ENCODE results near the gene SH2D6.

The SH2D6 gene

GRCh38 chr2:85431570-85432205 lies 13.2 kb downstream of the SH2D6 start:
- H3K4me1 ChIP-seq (ENCODE audit: control insufficient read depth, insufficient read depth, low read length), result peaks cover 42% of the 10 kb centered on the region
- H3K9me3 ChIP-seq (ENCODE audit: control insufficient read depth, low read length), result no peaks in the 10 kb centered on the region
- H3K4me3 ChIP-seq (ENCODE audit: insufficient read depth, low read depth, low read length), result peak overlapping the region; percentile 20
- 53 to 61% methylated on average over 10 of the region's 10 CpGs for WGBS, 2 experiments
- H3K36me3 ChIP-seq (ENCODE audit: control insufficient read depth, insufficient read depth, low read length), result no peaks in the 10 kb centered on the region
- H3K27me3 ChIP-seq (ENCODE audit: control insufficient read depth, insufficient read depth, low read length, poor library complexity, severe bottlenecking), result peaks cover 3% of the 10 kb centered on the region
- peak overlapping the region; percentile 85 for H3K27ac ChIP-seq (ENCODE audit: insufficient read depth, low read depth, low read length, poor library complexity, severe bottlenecking)

- Histone ChIP-seq H3K4me1 (ENCODE audit: control insufficient read depth, insufficient read depth, low read length) (peaks cover 55% of the 10 kb centered on the region), H3K4me3 (ENCODE audit: insufficient read depth, low read depth, low read length) (no peak overlapping the region), H3K9me3 (ENCODE audit: control insufficient read depth, low read length) (no peaks in the 10 kb centered on the region), H3K27ac (ENCODE audit: insufficient read depth, low read depth, low read length, poor library complexity, severe bottlenecking) (no peak overlapping the region), H3K27me3 (ENCODE audit: control insufficient read depth, insufficient read depth, low read length, poor library complexity, severe bottlenecking) (peaks cover 11% of the 10 kb centered on the region), H3K36me3 (ENCODE audit: control insufficient read depth, insufficient read depth, low read length) (no peaks in the 10 kb centered on the region)
- 63 to 75% methylated on average over 6 of the region's 6 CpGs for WGBS, 2 experiments
Measured at GRCh38 chr2:85433511-85434089, 15.1 kb downstream of the SH2D6 start.

- Histone ChIP-seq H3K4me1 (ENCODE audit: control insufficient read depth, insufficient read depth, low read length) (peaks cover 54% of the 10 kb centered on the region), H3K36me3 (ENCODE audit: control insufficient read depth, insufficient read depth, low read length) (no peaks in the 10 kb centered on the region), H3K4me3 (ENCODE audit: insufficient read depth, low read depth, low read length) (no peak overlapping the region), H3K27me3 (ENCODE audit: control insufficient read depth, insufficient read depth, low read length, poor library complexity, severe bottlenecking) (peaks cover 11% of the 10 kb centered on the region), H3K9me3 (ENCODE audit: control insufficient read depth, low read length) (no peaks in the 10 kb centered on the region), H3K27ac (ENCODE audit: insufficient read depth, low read depth, low read length, poor library complexity, severe bottlenecking) (no peak overlapping the region)
- 87 to 88% methylated on average over 7 of the region's 8 CpGs for WGBS, 2 experiments
Measured at GRCh38 chr2:85434696-85435095, 16.2 kb downstream of the SH2D6 start.

GRCh38 chr2:85435220-85435958 lies 16.9 kb downstream of the SH2D6 start:
- 95 to 96% methylated on average over 21 of the region's 21 CpGs for WGBS, 2 experiments
- Histone ChIP-seq H3K4me1 (ENCODE audit: control insufficient read depth, insufficient read depth, low read length) (peaks cover 47% of the 10 kb centered on the region), H3K27ac (ENCODE audit: insufficient read depth, low read depth, low read length, poor library complexity, severe bottlenecking) (no peak overlapping the region), H3K27me3 (ENCODE audit: control insufficient read depth, insufficient read depth, low read length, poor library complexity, severe bottlenecking) (peaks cover 11% of the 10 kb centered on the region), H3K36me3 (ENCODE audit: control insufficient read depth, insufficient read depth, low read length) (no peaks in the 10 kb centered on the region), H3K4me3 (ENCODE audit: insufficient read depth, low read depth, low read length) (no peak overlapping the region), H3K9me3 (ENCODE audit: control insufficient read depth, low read length) (no peaks in the 10 kb centered on the region)

- Histone ChIP-seq H3K9me3 (ENCODE audit: control insufficient read depth, low read length) (no peaks in the 10 kb centered on the region), H3K27me3 (ENCODE audit: control insufficient read depth, insufficient read depth, low read length, poor library complexity, severe bottlenecking) (peaks cover 11% of the 10 kb centered on the region), H3K4me1 (ENCODE audit: control insufficient read depth, insufficient read depth, low read length) (peaks cover 45% of the 10 kb centered on the region), H3K36me3 (ENCODE audit: control insufficient read depth, insufficient read depth, low read length) (no peaks in the 10 kb centered on the region), H3K27ac (ENCODE audit: insufficient read depth, low read depth, low read length, poor library complexity, severe bottlenecking) (no peak overlapping the region), H3K4me3 (ENCODE audit: insufficient read depth, low read depth, low read length) (no peak overlapping the region)
- WGBS, 2 experiments, result 90 to 92% methylated on average over 16 of the region's 16 CpGs
Measured at GRCh38 chr2:85435981-85436835, 17.7 kb downstream of the SH2D6 start.

GRCh38 chr2:85436836-85437487 lies 18.4 kb downstream of the SH2D6 start:
- H3K4me3 ChIP-seq (ENCODE audit: insufficient read depth, low read depth, low read length), result peak overlapping the region; percentile 36

GRCh38 chr2:85437488-85438200 lies 19.1 kb downstream of the SH2D6 start:
- H3K4me1 ChIP-seq (ENCODE audit: control insufficient read depth, insufficient read depth, low read length), result peaks cover 35% of the 10 kb centered on the region
- H3K36me3 ChIP-seq (ENCODE audit: control insufficient read depth, insufficient read depth, low read length), result no peaks in the 10 kb centered on the region
- WGBS, 2 experiments, result 5% methylated on average over 64 of the region's 64 CpGs
- H3K27me3 ChIP-seq (ENCODE audit: control insufficient read depth, insufficient read depth, low read length, poor library complexity, severe bottlenecking), result peaks cover 11% of the 10 kb centered on the region
- no peak overlapping the region for H3K27ac ChIP-seq (ENCODE audit: insufficient read depth, low read depth, low read length, poor library complexity, severe bottlenecking)
- H3K9me3 ChIP-seq (ENCODE audit: control insufficient read depth, low read length), result no peaks in the 10 kb centered on the region
- peak overlapping the region; percentile 36 for H3K4me3 ChIP-seq (ENCODE audit: insufficient read depth, low read depth, low read length)

More at GRCh38 chr2:85436836-85437487, 18.4 kb downstream of the SH2D6 start:
- Histone ChIP-seq H3K27ac (ENCODE audit: insufficient read depth, low read depth, low read length, poor library complexity, severe bottlenecking) (no peak overlapping the region), H3K4me1 (ENCODE audit: control insufficient read depth, insufficient read depth, low read length) (peaks cover 37% of the 10 kb centered on the region), H3K36me3 (ENCODE audit: control insufficient read depth, insufficient read depth, low read length) (no peaks in the 10 kb centered on the region), H3K27me3 (ENCODE audit: control insufficient read depth, insufficient read depth, low read length, poor library complexity, severe bottlenecking) (peaks cover 11% of the 10 kb centered on the region), H3K9me3 (ENCODE audit: control insufficient read depth, low read length) (no peaks in the 10 kb centered on the region)
- WGBS, 2 experiments, result 75 to 83% methylated on average over 9 of the region's 10 CpGs

GRCh38 chr2:85438201-85439024 lies 19.9 kb downstream of the SH2D6 start:
- H3K36me3 ChIP-seq (ENCODE audit: control insufficient read depth, insufficient read depth, low read length), result no peaks in the 10 kb centered on the region
- H3K27ac ChIP-seq (ENCODE audit: insufficient read depth, low read depth, low read length, poor library complexity, severe bottlenecking), result no peak overlapping the region
- peaks cover 11% of the 10 kb centered on the region for H3K27me3 ChIP-seq (ENCODE audit: control insufficient read depth, insufficient read depth, low read length, poor library complexity, severe bottlenecking)
- H3K9me3 ChIP-seq (ENCODE audit: control insufficient read depth, low read length), result no peaks in the 10 kb centered on the region
- H3K4me3 ChIP-seq (ENCODE audit: insufficient read depth, low read depth, low read length), result peak overlapping the region; percentile 36
- peaks cover 27% of the 10 kb centered on the region for H3K4me1 ChIP-seq (ENCODE audit: control insufficient read depth, insufficient read depth, low read length)
- WGBS, 2 experiments, result 45 to 47% methylated on average over 19 of the region's 19 CpGs
